Type B pancreatic cell (in vitro differentiated cells): ENCODE data around the gene INPP5A. TPM values are rescaled to one million over a fixed set of nuclear protein-coding genes. Genes with fewer than 3 reads are reported as not detected.

Experiments used
- DNase-seq: peaks from one replicate; pipeline ENCODE4 v3.0.0; 2021; ENCODE audit warnings: mixed read lengths; ENCODE audit not compliant: unreplicated experiment; ENCODE audit errors: extremely low spot score
- H3K27ac Mint-ChIP-seq: 2 replicates; pipeline ENCODE4 v1.8.0; 2021; ENCODE audit warnings: mild to moderate bottlenecking, mixed read lengths
- H3K27me3 Mint-ChIP-seq: 2 replicates; pipeline ENCODE4 v1.8.0; 2021; ENCODE audit warnings: mixed read lengths
- H3K36me3 Mint-ChIP-seq: 2 replicates; pipeline ENCODE4 v1.8.0; 2021; ENCODE audit warnings: mixed read lengths
- H3K4me1 Mint-ChIP-seq: one replicate; pipeline ENCODE4 v1.8.0; 2021; ENCODE audit warnings: mixed read lengths; ENCODE audit not compliant: unreplicated experiment
- H3K4me3 Mint-ChIP-seq: 2 replicates; pipeline ENCODE4 v1.8.0; 2021; ENCODE audit warnings: mild to moderate bottlenecking, mixed read lengths
- H3K9me3 Mint-ChIP-seq: 2 replicates; pipeline ENCODE4 v1.8.0; 2021; ENCODE audit warnings: mixed read lengths
- total RNA-seq: library from RNA; stranded (reverse); gene quantifications from 2 replicates; pipeline ENCODE4 v1.2.1, GENCODE V29; 2021; ENCODE audit warnings: low replicate concordance
- TF ChIP-seq, protein P1 (sequence below): fragments of 200-600 bp; sonication (generic); conservative IDR thresholded peaks from 2 replicates; pipeline ENCODE4 v1.5.0; 2021; ENCODE audit warnings: antibody characterized with exemption, mild to moderate bottlenecking

INPP5A gene
- total RNA-seq, 1 donor from 2014 or later: 26.6 TPM

DNA sequence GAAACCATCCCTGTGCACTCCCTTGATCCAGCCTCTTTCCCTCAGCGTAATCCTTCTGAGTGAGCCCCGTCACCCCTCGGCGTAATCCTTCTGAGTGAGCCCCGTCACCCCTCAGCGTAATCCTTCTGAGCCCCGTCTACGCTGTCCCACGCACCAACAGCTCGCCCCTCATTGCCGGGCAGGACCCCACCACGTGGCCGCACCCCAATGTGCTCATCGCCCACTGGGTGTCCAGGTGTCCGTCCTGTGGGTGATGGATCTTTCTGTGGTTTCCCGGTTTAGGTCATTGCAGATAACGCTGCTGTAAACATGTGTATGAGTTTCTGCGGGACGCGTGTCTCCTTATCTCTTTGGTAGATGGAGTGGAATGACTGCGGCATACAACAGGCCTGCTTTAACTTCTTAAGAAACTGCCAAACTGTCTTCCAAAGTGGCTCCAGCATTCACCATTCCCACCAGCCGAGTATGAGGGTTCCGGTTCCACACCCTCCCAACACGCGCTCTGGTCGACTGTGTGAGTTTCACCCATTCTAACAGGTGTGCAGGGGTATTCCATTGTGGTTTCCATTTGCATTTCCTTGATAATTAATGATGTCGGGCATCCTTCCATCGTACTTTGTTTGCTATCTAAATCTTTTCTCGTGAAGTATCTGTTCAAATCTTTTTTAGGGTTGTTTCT, 290.4 kb downstream of the INPP5A start:
- DNase-seq: no peak
- Mint-ChIP-seq H3K4me3 (peak overlapping the region; percentile 1), H3K4me1 (no peaks in the 10 kb centered on the region), H3K36me3 (peaks cover 3% of the 10 kb centered on the region), H3K27me3 (peaks cover 44% of the 10 kb centered on the region), H3K9me3 (no peaks in the 10 kb centered on the region), H3K27ac (no peak overlapping the region)
- TF ChIP-seq, protein P1, sequence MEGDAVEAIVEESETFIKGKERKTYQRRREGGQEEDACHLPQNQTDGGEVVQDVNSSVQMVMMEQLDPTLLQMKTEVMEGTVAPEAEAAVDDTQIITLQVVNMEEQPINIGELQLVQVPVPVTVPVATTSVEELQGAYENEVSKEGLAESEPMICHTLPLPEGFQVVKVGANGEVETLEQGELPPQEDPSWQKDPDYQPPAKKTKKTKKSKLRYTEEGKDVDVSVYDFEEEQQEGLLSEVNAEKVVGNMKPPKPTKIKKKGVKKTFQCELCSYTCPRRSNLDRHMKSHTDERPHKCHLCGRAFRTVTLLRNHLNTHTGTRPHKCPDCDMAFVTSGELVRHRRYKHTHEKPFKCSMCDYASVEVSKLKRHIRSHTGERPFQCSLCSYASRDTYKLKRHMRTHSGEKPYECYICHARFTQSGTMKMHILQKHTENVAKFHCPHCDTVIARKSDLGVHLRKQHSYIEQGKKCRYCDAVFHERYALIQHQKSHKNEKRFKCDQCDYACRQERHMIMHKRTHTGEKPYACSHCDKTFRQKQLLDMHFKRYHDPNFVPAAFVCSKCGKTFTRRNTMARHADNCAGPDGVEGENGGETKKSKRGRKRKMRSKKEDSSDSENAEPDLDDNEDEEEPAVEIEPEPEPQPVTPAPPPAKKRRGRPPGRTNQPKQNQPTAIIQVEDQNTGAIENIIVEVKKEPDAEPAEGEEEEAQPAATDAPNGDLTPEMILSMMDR: no peak

GRCh38 chr10:132828681-132829080, 291.1 kb downstream of the INPP5A start:
- Mint-ChIP-seq H3K4me3 (no peak overlapping the region), H3K27ac (no peak overlapping the region), H3K27me3 (peaks cover 46% of the 10 kb centered on the region), H3K36me3 (peaks cover 3% of the 10 kb centered on the region), H3K9me3 (no peaks in the 10 kb centered on the region), H3K4me1 (no peaks in the 10 kb centered on the region)
- TF ChIP-seq, protein P1: no peak
- DNase-seq: no peak

- TF ChIP-seq, protein P1: no peak
- peaks cover 3% of the 10 kb centered on the region for H3K36me3 Mint-ChIP-seq
- DNase-seq: no peak
- no peaks in the 10 kb centered on the region for H3K4me1 Mint-ChIP-seq
- H3K27ac Mint-ChIP-seq: no peak overlapping the region
- H3K9me3 Mint-ChIP-seq: no peaks in the 10 kb centered on the region
- H3K4me3 Mint-ChIP-seq: no peak overlapping the region
- H3K27me3 Mint-ChIP-seq: peaks cover 46% of the 10 kb centered on the region
Measured at GRCh38 chr10:132829403-132829802, 291.8 kb downstream of the INPP5A start.

DNA sequence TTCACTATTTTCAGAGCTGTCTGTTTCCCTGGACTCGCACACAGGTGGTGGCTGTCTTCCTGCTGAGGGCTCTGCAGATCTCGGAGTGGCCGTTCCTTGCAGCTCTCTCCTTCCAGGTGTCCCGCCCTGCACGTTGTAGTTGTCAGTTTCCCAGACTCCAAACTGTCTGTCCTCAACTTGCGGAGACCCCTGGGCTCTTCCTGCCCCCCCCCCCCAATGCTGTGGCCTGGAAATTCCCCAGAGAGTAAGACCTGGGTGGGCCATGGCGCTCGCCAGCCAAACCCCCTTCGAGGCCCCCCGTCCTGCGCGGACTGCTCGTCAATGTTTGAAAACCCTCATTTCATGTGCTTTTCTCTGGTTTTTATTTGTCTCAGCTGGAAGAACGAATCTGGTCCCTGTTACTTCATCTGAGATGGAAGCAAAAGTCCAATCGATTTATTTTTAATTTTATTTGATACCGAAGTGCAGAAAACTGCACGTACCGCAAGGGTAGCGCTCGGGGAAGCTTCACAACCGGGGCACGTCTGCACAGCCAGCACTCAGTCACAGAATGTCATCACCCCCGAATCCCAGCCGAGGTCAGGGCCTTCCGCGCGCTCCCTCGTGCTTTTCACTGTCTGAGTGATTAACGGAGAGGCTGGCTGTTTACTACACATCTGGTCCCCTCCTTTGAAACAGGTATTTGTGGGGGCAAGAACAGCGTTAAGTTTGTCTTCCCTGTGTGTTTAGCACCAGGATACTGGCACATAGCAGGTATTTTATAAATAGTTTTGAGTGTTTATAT, 294.8 kb downstream of the INPP5A start:
- no peaks in the 10 kb centered on the region for H3K9me3 Mint-ChIP-seq
- no peak overlapping the region for H3K4me3 Mint-ChIP-seq
- H3K4me1 Mint-ChIP-seq: peaks cover 3% of the 10 kb centered on the region
- no peak overlapping the region for H3K27ac Mint-ChIP-seq
- H3K36me3 Mint-ChIP-seq: peaks cover 3% of the 10 kb centered on the region
- TF ChIP-seq, protein P1: no peak
- H3K27me3 Mint-ChIP-seq: peaks cover 50% of the 10 kb centered on the region
- no peak for DNase-seq

Other genes starting within 250 kb of the INPP5A start
- 8.0 and 12.9 TPM in 2 replicates for gene STK32C, start 229.8 kb upstream of the INPP5A start, total RNA-seq
- gene LRRC27, start 205.6 kb upstream of the INPP5A start, total RNA-seq: 8.9 and 14.2 TPM in 2 replicates
- gene PWWP2B, start 140.6 kb upstream of the INPP5A start, total RNA-seq: 22.6 and 41.4 TPM in 2 replicates
- 0.14 and 0.26 TPM in 2 replicates for gene NKX6-2, start 248.4 kb downstream of the INPP5A start, total RNA-seq